Measurements from ENCODE around the gene ACOT8.

- no peak for TF ChIP-seq CREB1 (CRISPR knock-in tag; IDR thresholded peaks at IDR 0.05)
- no peak for TF ChIP-seq ZNF263 (CRISPR knock-in tag; IDR thresholded peaks at IDR 0.05; ENCODE audit: low read depth)
- no peak for TF ChIP-seq FOXJ3 (CRISPR knock-in tag; IDR thresholded peaks at IDR 0.05; ENCODE audit: borderline replicate concordance)
Measured at GRCh38 chr20:45792317-45793118, 64.7 kb downstream of the ACOT8 start.
